ENCODE results near the gene PLXNA1.

PLXNA1 gene

GRCh38 chr3:126982471-126983175 lies at the start of gene PLXNA1:
Gene PLXNA1 (plus strand): TSS chr3:126983115. CDS start chr3:126988594, 5,479 bp downstream.
- DNase-seq: peak; percentile 87

GRCh38 chr3:126934031-126934531 lies 48.8 kb upstream of the PLXNA1 start:
- DNase-seq: no peak

- DNase-seq: no peak
These were observed 47.9 kb upstream of the PLXNA1 start for GRCh38 chr3:126934991-126935390.

- no peak for DNase-seq
These were observed 47.0 kb upstream of the PLXNA1 start for GRCh38 chr3:126935756-126936509.

GRCh38 chr3:126936853-126937425 lies 46.0 kb upstream of the PLXNA1 start:
- DNase-seq: no peak

GRCh38 chr3:126937533-126937932 lies 45.4 kb upstream of the PLXNA1 start:
- no peak for DNase-seq

- no peak for DNase-seq
These were observed 44.9 kb upstream of the PLXNA1 start for GRCh38 chr3:126937973-126938372.

- no peak for DNase-seq
These were observed 44.2 kb upstream of the PLXNA1 start for GRCh38 chr3:126938520-126939337.

GRCh38 chr3:126939338-126939718 lies 43.6 kb upstream of the PLXNA1 start:
- no peak for DNase-seq

GRCh38 chr3:126939733-126940132 lies 43.2 kb upstream of the PLXNA1 start:
- no peak for DNase-seq

GRCh38 chr3:126941721-126942270 lies 41.1 kb upstream of the PLXNA1 start:
- no peak for DNase-seq

- DNase-seq: no peak
These were observed 38.6 kb upstream of the PLXNA1 start for GRCh38 chr3:126944089-126944965.

- no peak for DNase-seq
These were observed 37.7 kb upstream of the PLXNA1 start for GRCh38 chr3:126945171-126945721.

GRCh38 chr3:126945891-126946290 lies 37.0 kb upstream of the PLXNA1 start:
- no peak for DNase-seq

GRCh38 chr3:126946405-126946804 lies 36.5 kb upstream of the PLXNA1 start:
- no peak for DNase-seq

GRCh38 chr3:126947429-126947828 lies 35.5 kb upstream of the PLXNA1 start:
- no peak for DNase-seq

- DNase-seq: no peak
These were observed 33.9 kb upstream of the PLXNA1 start for GRCh38 chr3:126948980-126949535.

GRCh38 chr3:126951561-126951960 lies 31.4 kb upstream of the PLXNA1 start:
- DNase-seq: no peak

- no peak for DNase-seq
These were observed 30.5 kb upstream of the PLXNA1 start for GRCh38 chr3:126952261-126952982.

- no peak for DNase-seq
These were observed 29.8 kb upstream of the PLXNA1 start for GRCh38 chr3:126952983-126953660.
